GM18907 (cell line): ENCODE data around the gene EPPIN.

Experiments
- ATAC-seq: cut with Tn5 transposase; IDR thresholded peaks from one replicate; pipeline ENCODE4 v1.9.1; 2021; ENCODE audit warnings: mild to moderate bottlenecking, moderate library complexity; ENCODE audit not compliant: unreplicated experiment

Gene EPPIN

GRCh38 chr20:45539382-45539781, 7.8 kb downstream of the EPPIN start, which contains the start of gene WFDC6:
TSS of gene WFDC6 (minus strand) at chr20:45539482. CDS start at chr20:45539407, 75 bp downstream.
- ATAC-seq, result no peak

- ATAC-seq, result no peak
These were observed 8.9 kb downstream of the EPPIN start for GRCh38 chr20:45538209-45538799.

GRCh38 chr20:45527294-45527693, 19.9 kb downstream of the EPPIN start:
- no peak for ATAC-seq

GRCh38 chr20:45523821-45524220, 23.4 kb downstream of the EPPIN start:
- no peak for ATAC-seq

DNA sequence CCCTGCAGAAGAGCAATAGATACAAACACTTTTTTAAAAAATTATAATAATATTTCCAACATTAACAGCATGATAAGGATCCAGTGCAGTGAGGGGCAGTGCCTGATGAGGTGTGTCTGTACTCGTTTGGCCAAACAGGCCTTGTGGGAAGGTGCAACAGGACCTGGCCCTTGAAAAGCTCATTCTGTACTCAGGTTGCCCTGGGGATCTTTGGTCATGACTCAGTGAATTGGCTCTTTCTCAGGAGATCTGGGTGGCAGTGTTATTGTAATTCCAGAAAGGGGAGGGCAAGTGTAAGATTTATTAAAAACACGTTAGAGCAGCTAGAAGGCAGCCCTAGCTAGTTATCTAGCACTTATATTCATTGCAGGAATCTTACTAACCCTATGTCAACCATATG, 28.9 kb downstream of the EPPIN start:
- ATAC-seq, result no peak

- ATAC-seq, result no peak
These were observed 31.9 kb downstream of the EPPIN start, which contains the start of gene SPINT3 for GRCh38 chr20:45515147-45515913. TSS of gene SPINT3 (minus strand) at chr20:45515622. CDS start at chr20:45515608, 14 bp downstream.

DNA sequence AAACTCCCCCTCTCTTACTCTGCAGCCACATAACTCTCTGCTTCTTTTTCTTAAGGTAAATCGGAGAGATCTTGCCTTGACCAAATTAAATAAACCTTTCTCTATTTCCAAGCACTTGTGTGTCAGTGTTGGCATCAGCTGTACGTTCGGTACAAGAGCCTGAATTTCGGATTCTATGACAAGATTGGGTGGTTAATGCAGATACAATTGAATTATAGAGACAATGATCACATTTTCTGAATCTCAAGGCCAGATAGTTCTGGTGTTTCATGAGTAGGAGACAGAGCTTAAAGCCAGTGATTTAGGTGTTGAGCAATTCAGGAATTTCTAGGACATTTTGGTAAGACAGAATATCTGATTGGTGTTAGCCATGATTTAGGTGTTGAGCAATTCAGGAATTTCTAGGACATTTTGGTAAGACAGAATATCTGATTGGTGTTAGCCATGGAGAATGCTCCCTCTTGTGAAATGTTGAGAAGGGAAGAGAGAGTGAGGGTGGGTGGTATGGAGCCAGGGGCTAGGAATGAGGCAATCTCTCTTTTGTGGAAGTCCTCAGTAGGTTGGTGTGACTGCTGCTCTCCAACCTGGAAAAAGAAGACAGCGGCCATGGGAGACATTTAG, 36.8 kb downstream of the EPPIN start:
- no peak for ATAC-seq

DNA sequence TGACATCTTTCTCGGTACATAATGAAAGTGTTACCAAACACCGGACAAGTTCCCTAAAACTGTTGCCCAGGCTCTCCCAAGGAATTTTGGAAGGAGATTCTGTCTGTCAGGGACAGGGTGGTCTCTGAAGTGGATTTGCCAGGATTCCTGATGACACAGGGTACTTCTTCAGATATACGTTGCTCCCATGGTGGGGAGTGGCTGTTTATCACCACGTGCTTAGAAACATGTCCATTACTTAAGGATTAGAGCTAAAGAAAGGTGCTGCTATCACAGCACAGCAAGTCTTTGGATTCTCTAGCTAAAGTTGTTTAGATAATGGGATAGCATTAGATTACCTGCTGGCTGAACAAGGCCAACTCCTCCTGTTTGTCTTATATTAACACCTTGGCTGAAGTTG, 38.1 kb downstream of the EPPIN start:
- ATAC-seq, result no peak

- no peak for ATAC-seq
These were observed 38.9 kb downstream of the EPPIN start for GRCh38 chr20:45508068-45508886.

DNA sequence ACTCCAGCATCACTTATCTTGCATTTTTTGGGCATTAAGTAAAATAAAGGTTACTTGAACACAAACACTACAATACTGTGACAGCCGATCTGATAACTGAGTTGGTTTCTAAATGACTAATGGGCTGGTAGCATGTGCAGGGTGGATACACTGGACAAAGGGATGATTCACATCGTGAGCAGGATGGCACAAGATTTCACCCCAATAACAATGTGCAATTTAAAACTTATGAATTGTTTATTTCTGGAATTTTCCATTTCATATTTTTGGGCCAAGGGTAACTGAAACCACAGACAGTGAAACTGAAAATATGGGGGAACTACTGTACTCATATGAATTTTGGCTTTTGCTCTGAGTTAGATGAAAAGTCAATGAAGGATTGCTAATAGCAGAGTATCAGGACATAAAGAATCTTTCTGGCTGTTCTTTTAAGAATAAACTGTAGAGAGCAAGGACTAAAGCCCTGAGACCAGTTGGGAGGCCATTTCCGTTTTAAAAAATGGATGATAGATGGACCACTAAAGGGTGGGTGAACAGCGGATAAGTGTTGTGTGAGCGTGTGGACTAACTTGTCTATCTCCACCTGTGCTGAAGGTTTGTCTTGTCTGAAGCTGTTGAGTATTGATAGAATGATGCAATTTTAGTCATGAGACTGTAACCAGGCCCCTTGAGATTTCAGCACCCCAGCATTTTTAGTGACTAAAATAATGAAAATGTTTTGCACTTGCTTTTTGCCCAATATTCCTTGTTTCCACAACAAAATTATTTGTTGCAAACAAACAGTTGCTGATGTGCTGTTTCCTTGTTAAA, 40.0 kb downstream of the EPPIN start:
- no peak for ATAC-seq

DNA sequence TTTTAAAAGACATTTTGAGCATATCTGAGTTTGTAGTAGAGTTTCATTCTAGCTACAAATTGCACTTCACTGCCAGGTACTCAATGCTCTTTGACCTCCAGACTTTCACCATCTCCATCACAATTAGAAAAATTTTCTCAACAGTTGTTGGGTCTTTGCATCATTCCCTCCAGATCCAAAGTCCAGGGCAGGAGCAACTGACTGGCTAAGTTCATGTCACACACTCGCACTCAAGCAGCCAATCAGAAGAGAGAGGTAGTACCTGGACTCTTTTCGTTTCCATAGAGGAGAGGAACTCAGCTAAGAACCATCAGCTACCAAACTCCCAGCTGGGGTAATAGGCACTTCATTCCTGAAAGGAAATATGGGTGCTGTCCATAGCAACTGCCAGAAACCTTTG, 40.8 kb downstream of the EPPIN start:
- no peak for ATAC-seq

- ATAC-seq, result no peak
These were observed 43.8 kb downstream of the EPPIN start for GRCh38 chr20:45503403-45503802.

- ATAC-seq, result no peak
These were observed 44.6 kb downstream of the EPPIN start for GRCh38 chr20:45502561-45502960.

- no peak for ATAC-seq
These were observed 45.6 kb downstream of the EPPIN start for GRCh38 chr20:45501600-45501999.

DNA sequence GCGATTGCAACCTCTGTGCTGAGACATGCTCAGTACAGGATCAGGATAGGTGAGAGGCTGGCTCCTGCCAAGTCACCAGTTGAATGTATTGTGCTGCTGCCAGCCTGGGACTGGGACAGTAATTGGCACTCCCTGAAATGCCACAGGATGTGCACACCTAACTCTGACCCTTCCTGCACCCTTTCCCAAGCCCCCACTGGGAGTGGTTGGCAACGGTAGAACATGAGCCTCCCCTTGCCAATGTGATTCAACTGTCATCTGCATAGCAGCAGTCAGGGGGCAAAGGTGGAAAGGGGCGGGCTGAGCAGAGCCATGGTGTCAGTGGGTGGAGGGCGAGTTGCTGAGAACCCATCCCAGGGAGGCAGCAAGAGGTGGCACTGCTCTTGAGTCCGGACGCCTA, 47.2 kb downstream of the EPPIN start:
- ATAC-seq, result no peak

GRCh38 chr20:45497971-45498494, 49.2 kb downstream of the EPPIN start:
- ATAC-seq, result no peak

DNA sequence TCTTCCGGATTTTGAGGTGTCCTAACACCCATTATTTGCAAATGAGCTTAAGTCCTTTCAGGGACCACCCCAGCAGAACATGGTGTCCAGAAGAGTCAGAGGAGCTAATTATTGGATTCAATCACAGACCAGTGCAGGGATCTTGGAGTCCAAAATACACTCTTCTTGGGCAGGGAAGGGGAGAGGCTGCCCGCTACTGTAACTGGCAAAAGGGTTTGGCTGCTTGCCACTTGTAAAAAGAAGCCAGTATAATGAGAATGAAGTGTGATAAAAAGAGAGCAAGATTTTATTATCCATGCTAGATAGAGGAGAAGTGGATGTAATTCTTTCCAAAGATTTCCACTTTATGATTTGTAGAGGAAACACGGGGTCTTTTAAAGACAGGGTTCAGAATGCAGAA, 51.0 kb downstream of the EPPIN start:
- no peak for ATAC-seq

GRCh38 chr20:45495501-45495941, 51.7 kb downstream of the EPPIN start:
- ATAC-seq, result no peak
